Tibial artery (tissue), 4 donors: ENCODE measurements around the gene FOXA1.
"Not testable (repeated sequence)": the region's sequence is repeated elsewhere in the genome, so short reads cannot be mapped to it uniquely, and the experiment has no call there.

Experiments used
- DNase-seq, 2 donors: peaks; one replicate each; pipeline ENCODE4 v3.0.0-alpha.2; 2019
- H3K27ac ChIP-seq, 2 donors: fragments of 200-600 bp; sonication (generic) in 1 of 2; 1 replicate in 1 of 2; 2 replicates in 1 of 2; pipeline ENCODE4 v1.5.1; 2018 to 2019; ENCODE audit warnings: mild to moderate bottlenecking in 1 of 2
- H3K27me3 ChIP-seq, 2 donors: fragments of 200-600 bp; sonication (generic) in 1 of 2; one replicate each; pipeline versions ENCODE4 v1.5.1 to v1.6.0; 2016 to 2019
- H3K36me3 ChIP-seq, 3 donors: fragments of 200-600 bp; sonication (generic) in 2 of 3; one replicate each; pipeline ENCODE4 v1.5.1; 2016 to 2019; ENCODE audit warnings: mild to moderate bottlenecking in 2 of 3
- H3K4me1 ChIP-seq, 4 donors: fragments of 200-600 bp; sonication (generic) in 2 of 4; 1 replicate in 3 of 4; 2 replicates in 1 of 4; pipeline ENCODE4 v1.5.1; 2016 to 2019
- H3K4me3 ChIP-seq, 2 donors: fragments of 200-600 bp; sonication (generic) in 1 of 2; 1 replicate in 1 of 2; 2 replicates in 1 of 2; pipeline ENCODE4 v1.5.1; 2018 to 2019; ENCODE audit warnings: mild to moderate bottlenecking in 2 of 2
- H3K9me3 ChIP-seq, 3 donors: fragments of 200-600 bp; sonication (generic) in 1 of 3; one replicate each; pipeline ENCODE4 v1.5.1; 2016 to 2019
- intact Hi-C: fragments of 100-400 bp; cut with DNase I; formaldehyde crosslinking; loops from one replicate; pipeline ENCODE4 v1.15.0; 2023; ENCODE audit warnings: low total_unique reads
- TF ChIP-seq, protein P1 (sequence below), 2 experiments: fragments of 200-600 bp in 1 of 2; fragments of 450-650 bp in 1 of 2; IDR thresholded peaks; one replicate each; pipeline ENCODE4 v1.5.1; 2017 to 2019; ENCODE audit warnings: antibody characterized with exemption in 2 of 2, mild to moderate bottlenecking in 1 of 2, moderate library complexity in 1 of 2

Gene FOXA1

DNA sequence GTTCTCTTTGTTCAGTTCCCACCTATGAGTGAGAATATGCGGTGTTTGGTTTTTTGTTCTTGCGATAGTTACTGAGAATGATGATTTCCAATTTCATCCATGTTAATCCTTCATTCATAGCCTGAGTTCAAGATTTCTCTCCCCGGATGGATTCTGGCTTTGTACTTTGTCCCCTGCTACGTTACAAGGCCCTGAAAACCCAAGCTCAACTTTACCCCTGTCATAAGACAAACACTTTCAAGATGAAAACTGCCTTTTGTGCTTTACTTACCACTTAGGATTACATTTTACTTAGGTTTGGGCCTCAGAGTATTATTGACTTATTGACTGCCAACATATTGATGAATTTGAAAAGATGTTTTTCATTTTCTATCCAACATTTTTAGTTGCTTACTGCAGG lies 36.3 kb downstream of the FOXA1 start:
- Histone ChIP-seq H3K4me1 (no peaks in the 10 kb centered on the region), H3K27me3 (no peaks in the 10 kb centered on the region), H3K9me3 (no peaks in the 10 kb centered on the region), H3K4me3 (no peak overlapping the region), H3K27ac (no peak overlapping the region), H3K36me3 (no peaks in the 10 kb centered on the region)
- TF ChIP-seq, protein P1, sequence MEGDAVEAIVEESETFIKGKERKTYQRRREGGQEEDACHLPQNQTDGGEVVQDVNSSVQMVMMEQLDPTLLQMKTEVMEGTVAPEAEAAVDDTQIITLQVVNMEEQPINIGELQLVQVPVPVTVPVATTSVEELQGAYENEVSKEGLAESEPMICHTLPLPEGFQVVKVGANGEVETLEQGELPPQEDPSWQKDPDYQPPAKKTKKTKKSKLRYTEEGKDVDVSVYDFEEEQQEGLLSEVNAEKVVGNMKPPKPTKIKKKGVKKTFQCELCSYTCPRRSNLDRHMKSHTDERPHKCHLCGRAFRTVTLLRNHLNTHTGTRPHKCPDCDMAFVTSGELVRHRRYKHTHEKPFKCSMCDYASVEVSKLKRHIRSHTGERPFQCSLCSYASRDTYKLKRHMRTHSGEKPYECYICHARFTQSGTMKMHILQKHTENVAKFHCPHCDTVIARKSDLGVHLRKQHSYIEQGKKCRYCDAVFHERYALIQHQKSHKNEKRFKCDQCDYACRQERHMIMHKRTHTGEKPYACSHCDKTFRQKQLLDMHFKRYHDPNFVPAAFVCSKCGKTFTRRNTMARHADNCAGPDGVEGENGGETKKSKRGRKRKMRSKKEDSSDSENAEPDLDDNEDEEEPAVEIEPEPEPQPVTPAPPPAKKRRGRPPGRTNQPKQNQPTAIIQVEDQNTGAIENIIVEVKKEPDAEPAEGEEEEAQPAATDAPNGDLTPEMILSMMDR (IDR thresholded peaks at IDR 0.05), result no peak
- intact Hi-C loops, result no loop called here
- no peak for DNase-seq

DNA sequence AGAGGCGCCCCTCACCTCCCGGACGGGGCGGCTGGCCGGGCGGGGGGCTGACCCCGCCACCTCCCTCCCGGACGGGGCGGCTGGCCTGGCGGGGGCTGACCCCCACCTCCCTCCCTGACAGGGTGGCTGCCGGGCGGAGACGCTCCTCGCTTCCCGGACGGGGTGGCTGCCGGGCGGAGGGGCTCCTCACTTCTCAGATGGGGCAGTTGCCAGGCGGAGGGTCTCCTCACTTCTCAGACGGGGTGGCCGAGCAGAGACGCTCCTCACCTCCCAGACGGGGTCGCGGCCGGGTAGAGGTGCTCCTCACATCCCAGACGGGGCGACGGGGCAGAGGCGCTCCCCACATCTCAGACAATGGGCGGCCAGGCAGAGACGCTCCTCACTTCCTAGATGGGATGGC lies 39.5 kb downstream of the FOXA1 start:
- intact Hi-C loops, H3K4me3 ChIP-seq, DNase-seq, H3K27ac ChIP-seq, H3K27me3 ChIP-seq, H3K9me3 ChIP-seq, H3K4me1 ChIP-seq, H3K36me3 ChIP-seq: not testable (repeated sequence)

DNA sequence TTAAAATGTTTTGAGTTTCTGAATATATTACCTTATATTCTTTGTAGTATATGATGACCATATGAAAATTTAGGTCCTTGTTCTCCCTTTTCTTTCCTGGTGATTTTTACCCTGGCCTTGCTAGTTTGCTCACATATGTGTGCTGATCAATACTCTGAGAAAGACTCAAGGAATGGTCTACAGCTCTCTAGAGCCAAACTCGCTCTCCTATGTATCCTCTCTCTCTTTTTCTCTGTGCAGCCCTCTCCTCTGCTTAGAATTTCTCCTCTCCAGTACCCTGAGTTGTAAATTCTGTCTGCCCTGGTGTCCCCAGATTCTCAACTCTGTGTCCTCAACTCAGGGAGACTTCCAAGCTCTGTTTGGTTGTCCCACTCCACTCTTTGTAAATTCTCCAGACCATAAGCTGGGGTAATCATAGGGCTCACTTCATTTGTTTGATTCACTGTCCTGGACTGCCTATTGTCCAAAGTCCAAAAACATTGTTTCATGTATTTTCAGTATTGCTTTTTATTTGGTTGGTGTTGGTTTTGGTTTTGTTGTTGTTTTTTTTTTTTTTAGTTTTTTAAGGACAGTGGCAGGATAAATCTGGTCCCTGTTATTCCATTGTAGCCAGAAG lies 41.0 kb downstream of the FOXA1 start:
- intact Hi-C loops, result no loop called here
- Histone ChIP-seq H3K4me3 (no peak overlapping the region), H3K4me1 (peaks cover 0 to 3% (median 0%) of the 10 kb centered on the region in 4 donors), H3K9me3 (peaks cover 0 to 10% (median 0%) of the 10 kb centered on the region in 3 donors), H3K36me3 (no peaks in the 10 kb centered on the region), H3K27me3 (no peaks in the 10 kb centered on the region), H3K27ac (no peak overlapping the region)
- DNase-seq, result no peak
- TF ChIP-seq, protein P1 (IDR thresholded peaks at IDR 0.05), result no peak

DNA sequence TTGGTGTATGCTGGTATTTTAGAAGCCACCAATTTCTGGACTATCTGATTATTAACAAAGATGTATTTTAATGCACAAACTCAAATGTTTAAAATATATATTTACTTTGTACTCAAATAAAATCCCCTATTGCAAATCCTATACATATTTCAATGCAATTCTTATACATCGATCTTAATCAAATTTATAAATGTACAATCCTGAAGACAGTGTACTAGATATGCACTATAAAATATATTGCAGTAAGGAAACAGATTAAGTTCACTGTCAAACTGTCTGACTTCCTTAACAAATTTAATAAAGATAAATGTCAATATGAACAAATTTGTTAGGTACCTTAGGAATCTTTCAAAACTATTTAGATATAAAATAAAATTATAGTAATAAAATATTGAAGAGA lies 43.9 kb downstream of the FOXA1 start:
- H3K27me3 ChIP-seq, result no peaks in the 10 kb centered on the region

DNA sequence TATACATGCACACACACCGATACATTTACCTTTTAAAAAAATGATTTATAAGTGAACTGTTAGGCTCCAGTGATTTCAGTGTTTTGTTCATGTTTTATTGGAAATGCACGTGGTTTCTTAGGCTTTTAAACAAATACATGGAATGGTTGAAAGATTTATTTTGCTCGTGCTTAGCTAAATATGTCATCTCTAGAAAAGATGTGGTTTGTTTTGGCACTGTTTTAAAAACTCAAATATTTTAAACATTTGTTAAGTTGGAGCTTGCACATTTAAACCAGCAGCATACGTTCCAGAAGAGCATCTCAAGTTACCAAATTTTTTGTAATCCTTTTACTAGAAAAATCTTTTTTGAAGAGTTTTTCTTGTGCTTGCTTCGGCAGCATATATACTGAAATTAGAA lies 44.5 kb downstream of the FOXA1 start:
- Histone ChIP-seq H3K27ac (no peak overlapping the region), H3K9me3 (peaks cover 0 to 10% (median 0%) of the 10 kb centered on the region in 3 donors), H3K4me3 (no peak overlapping the region), H3K27me3 (no peaks in the 10 kb centered on the region), H3K4me1 (peaks cover 0 to 3% (median 0%) of the 10 kb centered on the region in 4 donors), H3K36me3 (no peaks in the 10 kb centered on the region)
- TF ChIP-seq, protein P1 (IDR thresholded peaks at IDR 0.05), result no peak
- DNase-seq, result no peak
- intact Hi-C loops, result no loop called here

More for the DNA sequence above, 43.9 kb downstream of the FOXA1 start:
- intact Hi-C loops, result no loop called here
- Histone ChIP-seq H3K9me3 (peaks cover 0 to 10% (median 0%) of the 10 kb centered on the region in 3 donors), H3K4me3 (no peak overlapping the region), H3K27ac (no peak overlapping the region), H3K4me1 (peaks cover 0 to 3% (median 0%) of the 10 kb centered on the region in 4 donors), H3K36me3 (no peaks in the 10 kb centered on the region)
- no peak for DNase-seq
- TF ChIP-seq, protein P1 (IDR thresholded peaks at IDR 0.05), result no peak

DNA sequence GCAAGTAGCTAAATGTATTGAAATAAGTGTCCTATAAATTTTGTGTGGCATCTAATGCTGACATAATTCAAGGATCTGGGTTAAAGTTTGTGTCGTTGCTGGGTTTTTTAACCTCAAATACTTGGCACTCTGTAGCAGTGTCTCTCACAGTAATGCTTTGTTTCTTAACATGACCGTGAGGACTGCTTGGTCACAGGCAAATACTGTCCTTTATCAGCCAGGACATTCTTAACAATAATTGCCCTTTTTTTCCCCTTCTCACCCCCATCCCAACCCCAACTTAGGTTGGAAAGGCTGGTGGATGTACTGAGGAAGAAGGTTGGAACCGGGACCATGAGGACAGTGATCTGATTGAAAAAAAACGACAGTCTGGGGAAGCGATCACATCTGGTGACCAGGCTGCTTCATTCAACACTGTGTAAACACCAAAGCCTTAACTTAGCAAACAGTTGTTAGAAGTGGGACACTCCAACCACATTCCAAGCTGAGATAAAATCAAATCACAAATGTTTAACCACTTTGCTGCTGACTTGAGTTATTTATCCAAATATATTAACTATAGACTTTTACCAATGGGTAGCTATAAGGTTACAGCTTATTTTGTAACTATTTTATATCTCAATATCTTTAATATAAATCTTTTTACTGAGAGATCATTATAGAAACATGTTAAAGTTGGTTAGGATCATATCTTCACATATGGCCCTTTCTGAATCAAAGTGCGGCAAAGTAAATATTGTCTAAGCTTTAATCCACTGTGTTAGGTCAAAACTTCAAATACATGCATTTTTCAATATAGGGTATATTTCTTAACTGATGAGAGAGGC lies 48.2 kb downstream of the FOXA1 start:
- no peaks in the 10 kb centered on the region for H3K36me3 ChIP-seq
- H3K4me3 ChIP-seq, result no peak overlapping the region
- intact Hi-C loops, result no loop called here
- DNase-seq, result no peak
- no peak overlapping the region for H3K27ac ChIP-seq
- TF ChIP-seq, protein P1 (IDR thresholded peaks at IDR 0.05), result no peak
- peaks cover 0 to 3% (median 0%) of the 10 kb centered on the region in 4 donors for H3K4me1 ChIP-seq
- peaks cover 0 to under 1% (median 0%) of the 10 kb centered on the region in 3 donors for H3K9me3 ChIP-seq
- no peaks in the 10 kb centered on the region for H3K27me3 ChIP-seq
